GM18498 (cell line): ENCODE data around the gene ARMS2.

Source experiments
- ATAC-seq: cut with Tn5 transposase; IDR thresholded peaks from one replicate; pipeline ENCODE4 v1.9.1; 2021; ENCODE audit warnings: mild to moderate bottlenecking, moderate library complexity; ENCODE audit not compliant: unreplicated experiment

Gene ARMS2

GRCh38 chr10:122450353-122450990, 4.0 kb upstream of the ARMS2 start:
- ATAC-seq = no peak

- no peak for ATAC-seq
Measured at GRCh38 chr10:122454071-122454470, 382 bp upstream of the ARMS2 start.

- ATAC-seq = no peak
Measured at GRCh38 chr10:122455376-122456079, 1.1 kb downstream of the ARMS2 start.

- ATAC-seq = no peak
Measured at GRCh38 chr10:122457934-122458333, 3.5 kb downstream of the ARMS2 start.

- no peak for ATAC-seq
Measured at GRCh38 chr10:122458693-122459092, 4.2 kb downstream of the ARMS2 start.

GRCh38 chr10:122459561-122460273, 5.3 kb downstream of the ARMS2 start:
- no peak for ATAC-seq

GRCh38 chr10:122460891-122461293, 6.4 kb downstream of the ARMS2 start:
- ATAC-seq = no peak

GRCh38 chr10:122461367-122461728, 6.9 kb downstream of the ARMS2 start, which contains the start of gene HTRA1:
HTRA1 (plus strand) TSS chr10:122461553; CDS start chr10:122461653, 100 bp downstream.
- ATAC-seq = no peak

- no peak for ATAC-seq
Measured at GRCh38 chr10:122461729-122462532, 7.5 kb downstream of the ARMS2 start.

GRCh38 chr10:122462533-122463465, 8.3 kb downstream of the ARMS2 start:
- no peak for ATAC-seq

- ATAC-seq = no peak
Measured at GRCh38 chr10:122463466-122464249, 9.2 kb downstream of the ARMS2 start.

- ATAC-seq = no peak
Measured at GRCh38 chr10:122464250-122464510, 9.7 kb downstream of the ARMS2 start.

- ATAC-seq = no peak
Measured at GRCh38 chr10:122464586-122464985, 10.1 kb downstream of the ARMS2 start.

- no peak for ATAC-seq
Measured at GRCh38 chr10:122465401-122466040, 11.1 kb downstream of the ARMS2 start.

GRCh38 chr10:122466951-122467381, 12.5 kb downstream of the ARMS2 start:
- no peak for ATAC-seq

- ATAC-seq = no peak
Measured at GRCh38 chr10:122467701-122468100, 13.2 kb downstream of the ARMS2 start.

GRCh38 chr10:122468307-122468925, 14.0 kb downstream of the ARMS2 start:
- no peak for ATAC-seq

- ATAC-seq = no peak
Measured at GRCh38 chr10:122468926-122469781, 14.7 kb downstream of the ARMS2 start.
